ENCODE measurements around the gene SCML1.

DNA sequence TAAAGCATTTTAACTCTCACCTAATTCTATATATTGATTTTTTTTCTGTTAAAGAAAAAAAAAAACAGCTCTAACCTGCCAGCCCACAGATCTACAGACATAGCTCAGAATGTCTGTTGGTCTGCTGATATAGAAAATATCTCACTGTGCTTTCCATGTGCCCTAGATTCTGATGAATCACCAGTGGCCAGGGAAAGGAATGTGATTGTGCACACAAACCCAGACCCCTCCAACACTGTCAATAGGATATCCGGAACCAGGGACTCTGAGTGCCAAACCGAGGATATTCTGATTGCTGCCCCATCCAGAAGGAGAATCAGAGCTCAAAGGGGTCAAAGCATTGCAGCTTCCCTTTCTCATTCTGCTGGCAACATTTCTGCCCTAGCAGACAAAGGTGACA, 12.1 kb upstream of the SCML1 start:
- TF ChIP-seq ZFX (IDR thresholded peaks at IDR 0.05) = no peak
- TF ChIP-seq, protein P1, sequence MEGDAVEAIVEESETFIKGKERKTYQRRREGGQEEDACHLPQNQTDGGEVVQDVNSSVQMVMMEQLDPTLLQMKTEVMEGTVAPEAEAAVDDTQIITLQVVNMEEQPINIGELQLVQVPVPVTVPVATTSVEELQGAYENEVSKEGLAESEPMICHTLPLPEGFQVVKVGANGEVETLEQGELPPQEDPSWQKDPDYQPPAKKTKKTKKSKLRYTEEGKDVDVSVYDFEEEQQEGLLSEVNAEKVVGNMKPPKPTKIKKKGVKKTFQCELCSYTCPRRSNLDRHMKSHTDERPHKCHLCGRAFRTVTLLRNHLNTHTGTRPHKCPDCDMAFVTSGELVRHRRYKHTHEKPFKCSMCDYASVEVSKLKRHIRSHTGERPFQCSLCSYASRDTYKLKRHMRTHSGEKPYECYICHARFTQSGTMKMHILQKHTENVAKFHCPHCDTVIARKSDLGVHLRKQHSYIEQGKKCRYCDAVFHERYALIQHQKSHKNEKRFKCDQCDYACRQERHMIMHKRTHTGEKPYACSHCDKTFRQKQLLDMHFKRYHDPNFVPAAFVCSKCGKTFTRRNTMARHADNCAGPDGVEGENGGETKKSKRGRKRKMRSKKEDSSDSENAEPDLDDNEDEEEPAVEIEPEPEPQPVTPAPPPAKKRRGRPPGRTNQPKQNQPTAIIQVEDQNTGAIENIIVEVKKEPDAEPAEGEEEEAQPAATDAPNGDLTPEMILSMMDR (conservative IDR thresholded peaks at IDR 0.05) = no peak

All from C4-2B (cell line).